ENCODE results near the gene CDH1.
"Not testable (repeated sequence)": the region's sequence is repeated elsewhere in the genome, so short reads cannot be mapped to it uniquely, and the experiment has no call there.

The CDH1 gene

DNA sequence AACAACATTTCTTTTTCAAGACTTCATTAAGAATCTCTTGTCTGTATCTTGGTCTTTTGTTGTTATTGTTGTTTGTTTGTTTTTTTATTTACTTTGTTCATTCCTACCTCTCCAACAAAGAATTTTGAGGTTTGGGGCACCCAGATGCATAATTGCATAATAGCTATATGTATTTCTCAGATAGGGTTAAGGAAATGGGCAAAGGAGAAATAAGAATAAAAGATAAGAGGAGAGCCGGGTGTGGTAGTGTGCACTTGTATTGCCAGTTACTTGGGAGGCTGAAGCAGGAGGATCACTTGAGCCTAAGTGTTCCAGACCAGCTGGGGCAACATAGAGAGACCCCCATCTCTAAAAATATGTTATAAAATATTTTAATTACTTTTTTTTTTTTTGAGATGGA lies 30.5 kb downstream of the CDH1 start:
- no peak for DNase-seq

- no peak for DNase-seq
Measured at GRCh38 chr16:68768175-68768574, 31.1 kb downstream of the CDH1 start.

DNA sequence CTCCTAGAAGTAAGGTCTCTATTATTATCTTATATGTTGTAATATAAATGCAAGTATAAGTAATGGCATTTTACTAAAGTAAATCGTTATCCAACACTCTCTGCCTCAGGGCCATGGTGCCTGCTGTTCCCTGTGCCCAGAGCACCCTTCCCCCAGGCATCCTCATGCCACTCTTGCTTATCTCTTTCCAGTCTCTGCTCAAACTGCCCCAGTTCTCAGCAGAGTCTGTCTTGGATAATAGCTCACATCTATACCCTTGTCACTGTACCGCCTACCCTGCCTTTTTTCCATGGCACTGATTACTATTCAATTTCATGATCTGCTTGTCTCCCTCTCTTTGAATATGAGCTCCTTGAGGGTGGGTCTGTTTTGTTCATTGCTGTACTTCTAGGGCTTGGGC lies 31.7 kb downstream of the CDH1 start:
- DNase-seq, result no peak

- no peak for DNase-seq
Measured at GRCh38 chr16:68770671-68771070, 33.6 kb downstream of the CDH1 start.

DNA sequence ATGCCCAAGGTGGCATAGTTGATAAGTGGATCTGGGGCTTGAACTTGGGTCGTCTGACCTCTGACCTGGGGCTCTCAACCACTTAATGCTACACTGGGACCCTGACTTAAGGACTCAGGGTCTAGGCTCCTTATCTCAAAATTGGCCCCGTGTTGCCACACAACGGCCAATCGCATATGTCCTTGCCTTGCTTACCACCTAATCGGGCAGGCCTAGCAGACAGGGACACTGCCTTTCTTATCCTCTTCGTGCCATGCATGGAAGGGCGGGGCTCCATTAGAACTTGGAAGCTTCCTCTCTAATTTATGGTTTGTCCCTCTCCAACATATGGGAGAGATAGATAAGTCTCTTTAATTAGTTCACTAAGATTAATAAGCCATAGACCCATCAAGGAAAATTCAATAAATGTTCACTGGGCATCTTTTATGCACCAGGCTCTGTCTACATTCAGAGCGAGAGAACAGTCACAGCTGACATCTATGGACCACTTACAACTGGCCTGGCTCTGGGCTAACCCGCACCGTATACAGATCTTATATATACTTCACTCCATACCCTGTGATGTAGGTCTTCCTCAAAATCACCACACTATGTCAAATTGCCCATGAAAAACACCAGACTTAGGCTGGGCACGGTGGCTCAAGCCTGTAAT lies 35.1 kb downstream of the CDH1 start:
- no peak for DNase-seq

DNA sequence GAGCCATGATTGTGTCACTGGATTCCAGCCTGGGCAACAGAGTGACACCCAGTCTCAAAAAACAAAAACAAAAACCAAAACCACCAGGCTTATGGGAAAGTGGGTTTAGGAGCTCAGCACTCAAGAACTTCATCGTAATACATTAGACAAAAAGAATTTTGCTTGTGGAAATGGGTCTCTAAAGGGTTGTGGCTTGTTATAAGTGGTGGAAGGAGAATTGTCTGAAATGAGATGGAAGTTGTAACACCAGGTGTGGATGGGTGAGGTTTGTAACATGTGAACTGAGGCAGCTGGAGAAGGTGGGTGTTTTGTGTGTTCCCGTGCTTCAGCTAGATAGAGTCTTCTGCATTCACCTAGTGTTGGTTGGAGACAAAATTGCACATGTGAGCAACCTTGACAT lies 35.8 kb downstream of the CDH1 start:
- DNase-seq, result no peak

DNA sequence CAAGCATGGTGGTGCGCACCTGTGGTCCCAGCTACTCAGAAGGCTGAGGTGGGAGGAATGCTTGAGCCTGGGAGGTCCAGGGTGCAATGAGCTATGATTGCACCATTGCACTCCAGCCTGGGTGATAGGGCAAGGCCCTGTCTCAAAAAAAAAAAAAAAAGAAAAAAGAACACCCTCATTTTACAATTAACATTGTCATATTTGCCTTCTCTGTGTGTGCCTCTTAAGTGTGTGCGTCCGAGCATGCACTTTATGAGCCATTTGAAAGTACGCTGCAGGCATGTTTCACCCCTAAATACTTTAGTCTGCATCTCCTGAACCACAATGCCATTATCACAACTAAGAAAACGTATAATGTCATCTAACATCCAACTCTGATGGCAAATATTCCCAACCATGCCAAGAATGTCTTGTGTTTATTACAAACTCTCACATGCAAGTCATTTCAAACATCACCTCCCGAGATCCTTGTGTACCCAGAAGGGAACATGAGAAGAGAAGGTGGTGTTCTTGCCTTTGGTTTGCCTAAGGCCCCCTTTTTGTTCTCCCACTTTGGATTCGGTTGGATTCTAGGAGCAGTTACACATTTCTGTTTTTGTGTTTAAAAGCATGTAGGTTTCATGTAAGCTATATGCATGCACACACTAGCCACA lies 38.0 kb downstream of the CDH1 start:
- DNase-seq, result no peak

DNA sequence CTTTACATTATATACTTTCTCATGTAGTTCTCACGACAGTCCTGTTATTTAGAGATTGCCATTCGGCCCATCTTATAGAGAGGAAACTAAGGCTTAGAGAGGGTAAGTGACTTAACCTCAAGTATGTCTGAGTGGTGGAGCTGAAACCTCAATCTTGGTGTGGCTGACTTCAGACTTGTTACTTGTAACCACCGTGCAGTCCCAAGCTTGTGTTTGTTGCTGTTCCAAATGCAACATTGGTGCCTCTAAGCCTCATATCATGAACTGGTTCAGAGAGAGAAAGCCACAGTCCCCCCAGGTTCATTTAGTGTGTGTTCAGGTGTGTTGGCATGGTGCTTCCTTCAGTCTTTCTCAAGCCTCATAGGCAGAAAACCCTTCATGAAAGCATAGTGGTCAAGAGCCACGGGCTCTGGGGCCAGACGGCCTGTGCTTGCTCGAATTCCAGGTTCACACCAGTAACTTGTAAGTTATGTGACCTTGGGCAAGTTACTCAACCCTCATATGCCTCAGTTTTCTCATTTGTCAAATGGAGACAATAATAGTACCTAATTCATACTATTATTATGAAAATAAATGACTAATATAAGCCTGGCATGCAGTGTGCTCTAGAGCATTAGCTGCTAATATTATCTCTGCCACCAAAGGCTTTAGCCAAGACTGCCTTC lies 39.9 kb downstream of the CDH1 start:
- DNase-seq, result no peak

GRCh38 chr16:68778551-68779231 lies 41.6 kb downstream of the CDH1 start:
- no peak for DNase-seq

DNA sequence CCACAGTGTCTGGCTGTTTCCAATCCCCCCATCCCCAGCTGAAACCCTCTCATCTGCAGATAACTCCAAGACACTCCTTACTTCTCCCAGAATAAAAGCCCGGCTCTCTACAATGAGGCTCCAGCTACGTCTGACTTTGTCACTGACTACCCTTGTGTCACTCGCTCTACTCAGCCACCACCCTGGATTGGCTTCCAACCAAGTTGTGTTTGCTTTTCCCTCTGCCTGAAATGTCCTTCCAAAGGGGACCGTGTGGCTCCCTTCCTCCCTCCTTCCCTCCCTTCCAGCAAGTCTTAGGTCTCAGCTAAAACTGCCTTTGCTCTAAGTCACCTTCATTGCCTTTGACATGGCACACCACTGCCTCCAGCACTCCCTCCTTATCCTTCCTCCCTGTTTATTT lies 42.8 kb downstream of the CDH1 start:
- DNase-seq, result no peak

DNA sequence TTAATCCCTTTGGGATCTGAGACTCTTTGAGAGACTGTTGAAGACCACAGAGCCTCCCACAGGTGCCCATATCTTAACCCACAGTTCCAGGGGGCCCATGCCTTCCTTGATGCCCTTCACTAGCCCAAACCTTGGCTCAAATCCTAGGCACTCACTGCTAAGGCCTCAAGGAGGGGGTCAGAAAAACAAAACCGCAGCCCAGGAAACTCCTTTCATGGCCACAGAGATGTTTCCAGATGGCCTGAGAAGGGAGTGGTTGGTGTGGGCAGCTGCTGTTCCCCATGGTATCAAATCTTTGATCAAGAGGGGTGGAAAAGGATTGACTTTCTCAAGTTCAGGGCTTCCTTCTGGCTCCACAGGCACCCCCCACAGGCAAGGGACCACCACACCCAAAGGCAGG lies 44.7 kb downstream of the CDH1 start:
- DNase-seq, result no peak

- no peak for DNase-seq
Measured at GRCh38 chr16:68782198-68783174, 45.4 kb downstream of the CDH1 start.

GRCh38 chr16:68784226-68784625 lies 47.1 kb downstream of the CDH1 start:
- no peak for DNase-seq

- DNase-seq, result no peak
Measured at GRCh38 chr16:68784721-68785120, 47.6 kb downstream of the CDH1 start.

GRCh38 chr16:68785715-68786114 lies 48.6 kb downstream of the CDH1 start:
- DNase-seq, result no peak

DNA sequence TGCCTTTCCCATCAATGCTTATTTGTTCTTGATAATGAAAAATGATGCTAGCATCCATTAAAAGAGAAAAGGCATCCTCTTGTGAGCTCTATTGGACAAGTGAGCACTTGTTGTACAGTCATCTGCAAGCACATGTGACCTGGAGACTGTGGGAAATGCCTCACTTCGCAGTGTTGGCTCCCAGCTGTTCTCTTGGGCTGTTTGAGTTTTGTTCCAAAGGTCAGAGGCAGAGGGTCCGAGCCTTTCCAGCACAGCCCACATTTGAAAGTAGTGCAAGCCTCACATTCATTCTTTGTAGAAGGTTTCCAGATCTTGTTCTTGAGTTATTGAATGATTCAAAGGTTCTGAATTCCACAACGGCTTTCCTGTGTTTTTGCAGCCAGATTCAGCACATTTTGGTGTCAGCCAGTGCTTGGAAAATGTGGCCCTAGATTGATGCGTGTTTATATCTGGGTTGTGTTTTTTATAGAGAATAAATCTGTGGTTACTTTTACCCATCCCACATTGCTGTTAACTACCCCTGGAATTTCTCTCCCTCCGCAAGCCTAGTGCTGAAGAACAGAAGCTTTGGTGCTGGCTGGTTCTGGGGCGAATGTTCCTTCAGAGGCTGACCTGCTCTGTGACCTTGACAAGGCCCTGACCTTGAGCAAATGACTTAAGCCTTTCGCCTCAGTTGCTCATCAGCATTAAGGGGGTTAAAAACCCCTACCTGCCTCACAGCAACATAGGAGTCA lies 49.8 kb downstream of the CDH1 start:
- no peak for DNase-seq

DNA sequence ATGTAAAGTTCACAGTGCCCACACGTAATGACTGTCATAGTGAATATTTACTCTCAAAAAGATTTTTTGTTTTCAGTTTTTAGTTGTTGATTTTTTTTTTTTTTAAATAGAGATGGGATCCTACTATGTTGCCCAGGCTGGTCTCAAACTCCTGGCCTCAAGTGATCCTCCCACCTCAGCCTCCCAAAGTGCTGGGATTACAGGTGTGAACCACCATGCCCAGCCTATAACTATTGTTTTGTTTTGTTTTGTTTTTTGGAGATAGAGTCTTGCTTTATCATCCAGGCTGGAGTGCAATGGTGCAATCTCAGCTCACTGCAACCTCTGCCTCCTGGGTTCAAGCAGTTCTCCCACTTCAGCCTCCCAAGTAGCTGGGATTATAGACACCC lies 50.3 kb downstream of the CDH1 start:
- not testable (repeated sequence) for DNase-seq

DNA sequence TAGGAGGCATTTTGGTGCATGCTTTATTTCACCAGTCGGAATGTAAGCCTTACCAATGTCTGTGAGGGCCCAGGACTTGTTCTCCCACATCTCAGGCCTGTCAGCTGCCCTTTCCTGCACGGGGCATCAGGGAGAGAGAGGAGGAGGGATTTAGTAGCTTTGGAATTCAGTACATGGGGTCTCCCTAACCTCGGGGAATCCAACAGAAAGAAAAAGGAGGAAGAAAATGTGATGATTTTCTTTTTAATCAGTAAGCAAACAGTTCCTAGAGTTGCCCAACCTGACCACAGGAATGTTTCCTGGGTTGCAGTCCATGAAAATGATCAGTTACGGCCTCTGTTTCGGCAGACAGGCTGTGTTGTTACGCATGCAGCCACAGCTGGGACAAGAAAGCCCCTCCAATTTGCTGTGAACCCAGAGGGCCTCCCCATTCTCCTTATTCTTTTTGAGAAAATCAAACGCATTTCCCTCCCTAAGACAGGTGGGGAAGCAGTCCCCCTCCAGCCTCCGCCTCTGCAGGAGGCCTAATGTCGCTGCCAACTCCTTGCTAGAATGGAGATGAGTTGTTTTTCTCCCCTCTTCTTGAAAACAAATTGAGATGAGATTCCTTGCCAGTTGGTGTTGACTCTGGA lies 53.2 kb downstream of the CDH1 start:
- DNase-seq, result no peak

DNA sequence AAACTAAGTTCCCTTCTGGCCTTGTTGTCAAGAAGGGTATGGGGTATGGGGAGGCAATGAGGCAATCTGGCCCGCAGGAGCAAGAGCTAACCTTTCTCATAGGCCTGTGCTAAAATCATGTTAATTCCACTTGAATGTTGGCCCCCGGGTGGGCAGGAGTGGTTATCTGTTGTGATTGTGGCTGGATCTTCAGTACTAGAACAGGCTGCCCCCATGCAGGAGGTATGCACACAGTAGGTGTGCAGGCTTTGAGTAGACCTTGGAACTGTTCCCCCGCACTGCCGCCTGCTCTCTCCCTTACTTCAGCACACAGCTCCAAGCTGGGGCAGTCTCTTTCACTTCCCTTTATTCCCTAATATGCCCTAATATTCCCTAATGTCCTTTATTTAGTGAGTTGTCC lies 53.9 kb downstream of the CDH1 start:
- DNase-seq, result no peak

DNA sequence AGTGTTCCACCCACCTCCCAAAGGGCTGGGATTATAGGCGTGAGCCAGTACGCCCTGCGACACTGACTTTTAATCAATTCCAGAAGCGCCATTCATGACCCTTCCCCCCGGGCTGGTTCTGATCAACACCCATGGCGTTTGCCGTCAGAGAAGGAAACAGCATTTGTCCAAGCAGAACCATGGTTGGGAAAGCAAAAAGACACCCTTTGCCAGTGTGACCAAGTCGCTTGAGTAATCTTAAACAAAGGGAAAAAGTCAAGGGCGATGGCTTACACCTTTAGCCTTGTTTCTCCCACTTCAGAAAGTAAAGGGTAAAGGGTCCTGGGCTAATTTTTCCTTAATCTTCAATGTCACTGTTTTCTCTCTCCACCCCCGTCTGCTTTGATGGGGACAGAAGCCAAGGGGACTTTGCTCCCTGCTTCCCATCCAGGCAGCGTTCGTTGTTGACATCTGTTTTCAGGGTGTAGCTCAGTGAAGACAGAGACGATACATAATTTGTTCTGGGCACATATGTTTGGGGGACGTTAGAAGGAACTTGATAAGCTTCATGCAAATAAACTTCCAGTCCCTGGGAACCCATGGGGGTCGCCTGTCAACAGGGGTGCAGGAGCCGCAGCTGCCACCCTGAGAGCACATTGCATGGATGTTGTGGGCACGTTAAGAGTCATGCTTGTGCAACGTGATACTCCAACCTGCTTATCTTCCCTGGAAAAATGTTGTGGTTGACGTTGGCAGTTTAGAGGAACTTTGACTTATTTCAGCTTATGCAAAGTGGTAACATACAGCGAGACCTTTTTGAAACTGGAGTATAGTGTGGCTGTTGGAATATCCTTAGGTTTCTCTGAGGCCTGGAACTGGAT lies 55.6 kb downstream of the CDH1 start:
- no peak for DNase-seq
